ENCODE measurements around the gene ATG4C.

GRCh38 chr1:62887799-62888507, 104.0 kb downstream of the ATG4C start:
- TF ChIP-seq POLR2A (IDR thresholded peaks at IDR 0.05) (no peak), CTCF (IDR thresholded peaks at IDR 0.05) (no peak)
